ENCODE results near the gene KCNJ9.

The KCNJ9 gene

DNA sequence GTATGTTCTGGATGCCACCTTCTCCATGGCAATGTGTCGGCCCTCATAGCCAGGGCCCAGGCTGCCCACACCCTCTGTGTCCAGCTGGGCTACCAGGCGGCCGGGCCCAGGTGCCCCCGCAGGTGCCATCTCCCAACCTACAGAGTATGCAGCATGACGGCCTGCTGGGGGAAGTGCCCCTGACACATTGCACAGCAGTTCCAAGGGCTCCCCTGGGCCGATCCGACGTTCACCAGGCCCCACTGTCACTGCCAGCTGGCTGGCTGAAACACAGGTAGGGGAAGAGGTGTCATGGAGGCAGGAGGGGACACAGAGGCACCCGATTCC is 11.7 kb downstream of the KCNJ9 start:
- WGBS, 2 donors (ENCODE audit: extremely low coverage in 2 of 2, insufficient read length in 2 of 2, insufficient replicate concordance in 1 of 2), result no CpG with 5 or more reads among the region's 9 CpGs
- Histone ChIP-seq H4K8ac (ENCODE audit: low read depth, low read length) (no peak overlapping the region), H3K4me2 (ENCODE audit: insufficient read depth, low read length, poor library complexity, severe bottlenecking) (no peak overlapping the region), H3K9me3 (replicated peaks in 1 of 2; ENCODE audit: control insufficient read depth in 2 of 2, insufficient read depth in 1 of 2, low read depth in 1 of 2, low read length in 2 of 2) (no peaks in the 10 kb centered on the region), H2BK120ac (ENCODE audit: low read depth, low read length) (no peak overlapping the region), H3K4me3 (ENCODE audit: low read length in 2 of 2) (no peak overlapping the region), H3K36me3 (replicated peaks in 1 of 2; ENCODE audit: control insufficient read depth in 2 of 2, insufficient read depth in 2 of 2, low read length in 2 of 2) (peaks cover 0 to 8% of the 10 kb centered on the region in 2 donors), H4K91ac (ENCODE audit: low read depth, low read length, poor library complexity) (no peak overlapping the region), H3K23ac (ENCODE audit: low read depth, low read length, poor library complexity) (no peak overlapping the region), H2AFZ (ENCODE audit: low read length) (no peak overlapping the region), H3K27ac (replicated peaks; ENCODE audit: low read length) (no peak overlapping the region), H3K27me3 (ENCODE audit: control insufficient read depth in 3 of 3, insufficient read depth in 3 of 3, low read depth in 1 of 3, low read length in 3 of 3) (no peaks in the 10 kb centered on the region), H3K79me1 (ENCODE audit: low read depth, low read length) (no peaks in the 10 kb centered on the region), H3K4ac (ENCODE audit: low read length) (no peak overlapping the region), H3K18ac (ENCODE audit: low read length) (no peak overlapping the region), H2BK15ac (ENCODE audit: low read length) (no peak overlapping the region), H3K4me1 (ENCODE audit: control insufficient read depth in 2 of 2, insufficient read depth in 1 of 2, low read depth in 1 of 2, low read length in 2 of 2) (peaks cover 18 to 25% of the 10 kb centered on the region in 2 donors), H2BK5ac (ENCODE audit: low read length) (peak overlapping the region; percentile 18), H3K14ac (ENCODE audit: low read length) (no peak overlapping the region), H3K9ac (ENCODE audit: low read depth, low read length, poor library complexity) (no peak overlapping the region), H2BK12ac (ENCODE audit: low read length) (no peak overlapping the region), H2AK5ac (ENCODE audit: low read depth, low read length) (peak overlapping the region; percentile 54)
- no peak for DNase-seq (ENCODE audit: low spot score)

DNA sequence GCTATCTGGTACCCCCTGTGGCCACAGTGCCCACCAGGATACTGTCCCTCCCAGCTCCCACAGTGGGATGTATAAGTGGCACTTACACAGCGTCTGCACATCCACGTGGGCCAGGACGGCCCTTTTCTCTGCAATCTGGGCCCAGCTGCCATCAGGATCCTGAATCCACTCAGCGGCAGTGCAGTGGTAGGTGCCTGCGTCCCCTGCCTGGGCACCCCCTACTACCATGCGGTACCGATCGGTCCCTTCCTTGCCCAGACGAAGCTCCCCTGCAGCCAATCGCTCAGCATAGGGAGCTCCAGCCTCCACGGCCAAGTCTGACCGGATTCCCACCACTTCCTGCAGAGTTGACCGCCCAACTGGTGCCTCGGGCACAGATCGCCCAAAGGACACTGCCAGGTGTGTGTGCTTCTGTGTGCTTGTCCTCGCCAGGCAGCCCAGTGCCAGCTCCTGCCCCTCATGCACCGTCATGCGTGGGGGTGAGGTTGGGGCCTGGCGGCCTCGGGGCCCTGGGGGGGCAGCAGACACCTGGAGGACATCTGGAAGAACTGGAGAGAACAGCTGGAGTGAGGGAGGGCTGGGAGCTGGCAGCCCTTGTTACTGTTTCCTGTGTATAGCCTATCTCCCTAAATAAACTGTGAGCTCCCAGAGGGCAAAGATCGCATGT is 12.4 kb downstream of the KCNJ9 start:
- no peak overlapping the region for H3K14ac ChIP-seq (ENCODE audit: low read length)
- H4K91ac ChIP-seq (ENCODE audit: low read depth, low read length, poor library complexity), result no peak overlapping the region
- H3K36me3 ChIP-seq (replicated peaks in 1 of 2; ENCODE audit: control insufficient read depth in 2 of 2, insufficient read depth in 2 of 2, low read length in 2 of 2), result peaks cover 0 to 8% of the 10 kb centered on the region in 2 donors
- no peak overlapping the region for H2AFZ ChIP-seq (ENCODE audit: low read length)
- no peak overlapping the region for H3K18ac ChIP-seq (ENCODE audit: low read length)
- peaks cover 18 to 25% of the 10 kb centered on the region in 2 donors for H3K4me1 ChIP-seq (ENCODE audit: control insufficient read depth in 2 of 2, insufficient read depth in 1 of 2, low read depth in 1 of 2, low read length in 2 of 2)
- peak overlapping the region; percentile 76 for H2AK5ac ChIP-seq (ENCODE audit: low read depth, low read length)
- H3K4me2 ChIP-seq (ENCODE audit: insufficient read depth, low read length, poor library complexity, severe bottlenecking), result no peak overlapping the region
- no peak for DNase-seq (ENCODE audit: low spot score)
- no peak overlapping the region for H3K4me3 ChIP-seq (ENCODE audit: low read length in 2 of 2)
- no peaks in the 10 kb centered on the region for H3K9me3 ChIP-seq (replicated peaks in 1 of 2; ENCODE audit: control insufficient read depth in 2 of 2, insufficient read depth in 1 of 2, low read depth in 1 of 2, low read length in 2 of 2)
- no peak overlapping the region for H2BK15ac ChIP-seq (ENCODE audit: low read length)
- H3K23ac ChIP-seq (ENCODE audit: low read depth, low read length, poor library complexity), result peak overlapping the region; percentile 67
- H3K27me3 ChIP-seq (ENCODE audit: control insufficient read depth in 3 of 3, insufficient read depth in 3 of 3, low read depth in 1 of 3, low read length in 3 of 3), result no peaks in the 10 kb centered on the region
- no peaks in the 10 kb centered on the region for H3K79me1 ChIP-seq (ENCODE audit: low read depth, low read length)
- no peak overlapping the region for H4K8ac ChIP-seq (ENCODE audit: low read depth, low read length)
- no peak overlapping the region for H2BK120ac ChIP-seq (ENCODE audit: low read depth, low read length)
- no peak overlapping the region for H2BK5ac ChIP-seq (ENCODE audit: low read length)
- H2BK12ac ChIP-seq (ENCODE audit: low read length), result no peak overlapping the region
- peak overlapping the region; percentile 51 for H3K9ac ChIP-seq (ENCODE audit: low read depth, low read length, poor library complexity)
- WGBS, 2 donors (ENCODE audit: extremely low coverage in 2 of 2, insufficient read length in 2 of 2, insufficient replicate concordance in 1 of 2), result no CpG with 5 or more reads among the region's 21 CpGs
- no peak overlapping the region for H3K27ac ChIP-seq (replicated peaks; ENCODE audit: low read length)
- no peak overlapping the region for H3K4ac ChIP-seq (ENCODE audit: low read length)

DNA sequence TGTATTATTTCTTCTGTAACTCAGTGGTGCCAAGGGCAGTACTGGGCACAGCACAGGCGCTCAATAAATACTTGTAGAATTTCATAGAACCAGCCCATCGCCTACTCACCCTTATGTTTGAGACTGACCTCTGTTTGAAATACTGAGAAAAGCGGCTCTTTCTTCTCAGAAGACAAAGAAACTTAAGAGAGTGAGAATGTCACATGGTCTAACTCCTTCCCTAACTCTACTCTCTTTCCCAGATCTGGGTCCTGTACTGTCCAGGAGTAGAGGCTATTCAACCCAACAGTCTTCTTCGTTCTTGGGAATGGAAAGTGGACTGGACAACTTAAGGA is 12.9 kb downstream of the KCNJ9 start:
- H2BK5ac ChIP-seq (ENCODE audit: low read length), result no peak overlapping the region
- no peak overlapping the region for H3K9ac ChIP-seq (ENCODE audit: low read depth, low read length, poor library complexity)
- no peaks in the 10 kb centered on the region for H3K79me1 ChIP-seq (ENCODE audit: low read depth, low read length)
- H3K4ac ChIP-seq (ENCODE audit: low read length), result no peak overlapping the region
- no peak overlapping the region for H3K27ac ChIP-seq (replicated peaks; ENCODE audit: low read length)
- no peaks in the 10 kb centered on the region for H3K9me3 ChIP-seq (replicated peaks in 1 of 2; ENCODE audit: control insufficient read depth in 2 of 2, insufficient read depth in 1 of 2, low read depth in 1 of 2, low read length in 2 of 2)
- no CpG with 5 or more reads among the region's 4 CpGs for WGBS, 2 donors (ENCODE audit: extremely low coverage in 2 of 2, insufficient read length in 2 of 2, insufficient replicate concordance in 1 of 2)
- H2BK120ac ChIP-seq (ENCODE audit: low read depth, low read length), result no peak overlapping the region
- H2BK15ac ChIP-seq (ENCODE audit: low read length), result no peak overlapping the region
- H4K8ac ChIP-seq (ENCODE audit: low read depth, low read length), result no peak overlapping the region
- no peak overlapping the region for H3K14ac ChIP-seq (ENCODE audit: low read length)
- H2AFZ ChIP-seq (ENCODE audit: low read length), result no peak overlapping the region
- H3K27me3 ChIP-seq (ENCODE audit: control insufficient read depth in 3 of 3, insufficient read depth in 3 of 3, low read depth in 1 of 3, low read length in 3 of 3), result no peaks in the 10 kb centered on the region
- H3K4me3 ChIP-seq (ENCODE audit: low read length in 2 of 2), result no peak overlapping the region
- no peak overlapping the region for H3K23ac ChIP-seq (ENCODE audit: low read depth, low read length, poor library complexity)
- no peak overlapping the region for H4K91ac ChIP-seq (ENCODE audit: low read depth, low read length, poor library complexity)
- H3K36me3 ChIP-seq (replicated peaks in 1 of 2; ENCODE audit: control insufficient read depth in 2 of 2, insufficient read depth in 2 of 2, low read length in 2 of 2), result peaks cover 0 to 8% of the 10 kb centered on the region in 2 donors
- H3K4me2 ChIP-seq (ENCODE audit: insufficient read depth, low read length, poor library complexity, severe bottlenecking), result no peak overlapping the region
- no peak overlapping the region for H2AK5ac ChIP-seq (ENCODE audit: low read depth, low read length)
- DNase-seq (ENCODE audit: low spot score), result no peak
- peaks cover 21 to 25% of the 10 kb centered on the region in 2 donors for H3K4me1 ChIP-seq (ENCODE audit: control insufficient read depth in 2 of 2, insufficient read depth in 1 of 2, low read depth in 1 of 2, low read length in 2 of 2)
- no peak overlapping the region for H3K18ac ChIP-seq (ENCODE audit: low read length)
- no peak overlapping the region for H2BK12ac ChIP-seq (ENCODE audit: low read length)

DNA sequence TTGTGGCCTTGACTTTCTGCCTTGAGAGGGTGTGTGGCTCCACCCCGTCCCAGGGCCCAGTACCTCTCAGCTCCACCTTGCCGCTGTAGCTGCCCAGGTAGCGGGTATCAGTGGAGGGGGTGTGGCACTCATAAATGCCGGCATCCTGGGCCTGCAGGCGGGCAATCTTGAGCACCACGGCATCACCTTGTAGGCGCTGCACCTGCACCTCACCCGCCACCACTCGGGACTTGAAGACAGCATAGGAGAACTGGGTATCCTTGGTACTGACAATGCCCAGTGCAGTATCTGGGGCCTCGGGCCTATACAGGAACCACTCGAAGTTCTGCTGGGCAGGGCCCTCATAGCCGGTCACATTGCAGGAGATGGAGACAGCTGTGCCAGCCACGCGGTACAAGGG is 13.5 kb downstream of the KCNJ9 start:
- Histone ChIP-seq H3K79me1 (ENCODE audit: low read depth, low read length) (no peaks in the 10 kb centered on the region), H2BK12ac (ENCODE audit: low read length) (no peak overlapping the region), H2BK5ac (ENCODE audit: low read length) (no peak overlapping the region), H2BK15ac (ENCODE audit: low read length) (no peak overlapping the region), H3K23ac (ENCODE audit: low read depth, low read length, poor library complexity) (no peak overlapping the region), H2AFZ (ENCODE audit: low read length) (no peak overlapping the region), H4K91ac (ENCODE audit: low read depth, low read length, poor library complexity) (no peak overlapping the region), H3K36me3 (replicated peaks in 1 of 2; ENCODE audit: control insufficient read depth in 2 of 2, insufficient read depth in 2 of 2, low read length in 2 of 2) (peaks cover 0 to 8% of the 10 kb centered on the region in 2 donors), H3K27me3 (ENCODE audit: control insufficient read depth in 3 of 3, insufficient read depth in 3 of 3, low read depth in 1 of 3, low read length in 3 of 3) (no peaks in the 10 kb centered on the region), H3K4me2 (ENCODE audit: insufficient read depth, low read length, poor library complexity, severe bottlenecking) (no peak overlapping the region), H3K18ac (ENCODE audit: low read length) (peak overlapping the region; percentile 33), H2AK5ac (ENCODE audit: low read depth, low read length) (no peak overlapping the region), H4K8ac (ENCODE audit: low read depth, low read length) (no peak overlapping the region), H3K14ac (ENCODE audit: low read length) (no peak overlapping the region), H3K27ac (replicated peaks; ENCODE audit: low read length) (no peak overlapping the region), H3K9ac (ENCODE audit: low read depth, low read length, poor library complexity) (no peak overlapping the region), H3K4ac (ENCODE audit: low read length) (no peak overlapping the region), H3K4me1 (ENCODE audit: control insufficient read depth in 2 of 2, insufficient read depth in 1 of 2, low read depth in 1 of 2, low read length in 2 of 2) (peaks cover 22 to 25% of the 10 kb centered on the region in 2 donors), H3K4me3 (ENCODE audit: low read length in 2 of 2) (no peak overlapping the region), H3K9me3 (replicated peaks in 1 of 2; ENCODE audit: control insufficient read depth in 2 of 2, insufficient read depth in 1 of 2, low read depth in 1 of 2, low read length in 2 of 2) (no peaks in the 10 kb centered on the region), H2BK120ac (ENCODE audit: low read depth, low read length) (peak overlapping the region; percentile 29)
- no peak for DNase-seq (ENCODE audit: low spot score)
- WGBS, 2 donors (ENCODE audit: extremely low coverage in 2 of 2, insufficient read length in 2 of 2, insufficient replicate concordance in 1 of 2), result no CpG with 5 or more reads among the region's 14 CpGs

All from neuronal stem cell (in vitro differentiated cells).